ENCODE data around the gene ZNF335.

DNA sequence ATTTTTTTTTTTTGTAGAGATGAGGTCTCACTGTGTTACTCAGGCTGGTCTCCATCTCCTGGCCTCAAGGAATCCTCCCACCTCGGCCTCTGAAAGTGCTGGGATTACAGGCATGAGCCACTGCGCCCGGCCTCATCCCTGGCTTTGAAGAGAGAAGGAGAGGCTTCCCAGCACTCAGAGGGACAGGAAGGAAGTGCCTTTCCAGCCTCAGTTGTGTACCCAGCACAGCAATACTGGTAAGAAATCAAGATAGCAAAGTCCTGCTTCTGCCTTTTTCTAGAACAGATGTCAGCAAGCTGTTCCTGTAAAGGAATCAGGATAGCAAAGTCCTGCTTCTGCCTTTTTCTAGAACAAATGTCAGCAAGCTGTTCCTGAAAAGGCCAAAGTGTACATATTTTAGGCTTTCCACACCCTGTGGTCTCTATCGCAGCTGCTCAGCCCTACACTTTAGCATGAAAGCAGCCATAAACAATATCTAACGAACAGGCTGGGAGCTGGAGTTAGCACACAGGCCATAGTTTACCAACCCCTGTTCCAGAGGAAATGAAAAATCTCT lies 53.7 kb downstream of the ZNF335 start:
- TF ChIP-seq CTCF (IDR thresholded peaks at IDR 0.05; ENCODE audit: extremely low read depth in 1 of 2, insufficient read depth in 1 of 2, low read depth in 1 of 2, low read length in 2 of 2) (no peak), EZH2 (IDR thresholded peaks at IDR 0.05; ENCODE audit: borderline replicate concordance, low read depth, low read length, severe bottlenecking) (no peak), GATA2 (IDR thresholded peaks at IDR 0.05; ENCODE audit: insufficient read depth, insufficient read length, low read depth, low read length) (no peak), POLR2AphosphoS5 (IDR thresholded peaks at IDR 0.05; ENCODE audit: insufficient read depth, low read depth, low read length) (no peak), POLR2A (IDR thresholded peaks at IDR 0.05; ENCODE audit: low read depth, low read length) (no peak), MYC (IDR thresholded peaks at IDR 0.05; ENCODE audit: low read depth, low read length) (no peak), FOS (IDR thresholded peaks at IDR 0.05; ENCODE audit: borderline replicate concordance, insufficient read depth, low read length) (no peak)
- TF ChIP-seq, protein P1, sequence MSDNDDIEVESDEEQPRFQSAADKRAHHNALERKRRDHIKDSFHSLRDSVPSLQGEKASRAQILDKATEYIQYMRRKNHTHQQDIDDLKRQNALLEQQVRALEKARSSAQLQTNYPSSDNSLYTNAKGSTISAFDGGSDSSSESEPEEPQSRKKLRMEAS (IDR thresholded peaks at IDR 0.05; ENCODE audit: insufficient read depth, insufficient read length): no peak
